Measurements from ENCODE around the gene TXK. TPM values are rescaled to one million over a fixed set of nuclear protein-coding genes. Genes with fewer than 3 reads are reported as not detected.
"Not testable (repeated sequence)": the region's sequence is repeated elsewhere in the genome, so short reads cannot be mapped to it uniquely, and the experiment has no call there.

TXK gene
- total and polyA plus RNA-seq, 10 of the 15 experiments (the other 5 are each of a cell fraction or from before 2014, with no cell fraction given), result 0.44 to 2.9 (median 1.4) TPM

- SMC1A ChIA-PET (ENCODE audit: uncharacterized antibody, unreplicated experiment), result interaction anchor here (1.0 to 2.1 kb wide), 3 partner anchors 18 to 56 kb away, joined by 3 to 7 read pairs (median 4); no protein-coding TSS in a partner anchor
- DNase-seq (ENCODE audit: low read depth, low spot score) (no peak), ATAC-seq (peak; percentile 69), FAIRE-seq (no peak)
- intact Hi-C loops (cut with micrococcal nuclease; ENCODE audit: unreplicated experiment), result no loop called here
- Histone ChIP-seq H2AFZ (ENCODE audit: control insufficient read depth, low read depth, low read length) (no peak overlapping the region), H3K27ac (ENCODE audit: control insufficient read depth, insufficient read depth) (no peak overlapping the region), H3K27me3 (replicated peaks in 1 of 2; ENCODE audit: control insufficient read depth in 2 of 2, insufficient read depth in 2 of 2, low read length in 1 of 2) (no peaks in the 10 kb centered on the region), H3K9me3 (replicated peaks; ENCODE audit: control insufficient read depth, insufficient read depth, low read length) (peaks cover 6% of the 10 kb centered on the region; the same call in 2 of the 3 replicates), H3K9ac (ENCODE audit: control insufficient read depth, insufficient read depth, low read length) (no peak overlapping the region), H3K4me2 (ENCODE audit: control insufficient read depth, insufficient read depth) (no peak overlapping the region), H3K79me2 (ENCODE audit: control insufficient read depth, insufficient read depth, low read length) (peaks cover 7% of the 10 kb centered on the region), H3K4me3 (no peak overlapping the region), H4K20me1 (ENCODE audit: control insufficient read depth, insufficient read depth) (no peaks in the 10 kb centered on the region), H3K4me1 (ENCODE audit: control insufficient read depth, insufficient read depth, low read length) (peaks cover 6% of the 10 kb centered on the region), H3K36me3 (ENCODE audit: control insufficient read depth in 2 of 2, insufficient read depth in 2 of 2, low read length in 1 of 2) (peaks cover 13 to 36% of the 10 kb centered on the region in 2 experiments)
- POLR2A ChIA-PET, result no interaction called here
- no peak for TF ChIP-seq BCLAF1 (IDR thresholded peaks at IDR 0.05)
- TF ChIP-seq RUNX3 (IDR thresholded peaks at IDR 0.05; ENCODE audit: low read length), result peak; percentile 48; the same call in 1 of the 2 replicates
- peak; percentile 69 for TF ChIP-seq JUNB (IDR thresholded peaks at IDR 0.05)
- TF ChIP-seq NFIC (IDR thresholded peaks at IDR 0.05; ENCODE audit: low read depth, low read length), result peak; percentile 50; the same call in 1 of the 2 replicates
- TF ChIP-seq GABPA (IDR thresholded peaks at IDR 0.05; ENCODE audit: low read depth), result 0 out of 2 replicates have a peak, but pooled peaks have one; percentile 14
- 62% methylated on average over 5 of the region's 5 CpGs for WGBS (ENCODE audit: insufficient coverage, insufficient replicate concordance, low lambda C conversion rate, missing lambda C conversion rate)
- in situ Hi-C loops (cut with MboI), result no loop called here
- BruUV-seq (replicated peaks), result no TSS peak
- CTCF ChIA-PET, result interaction anchor here (1.3 kb wide), 1 partner anchor 108 kb away, joined by 7 read pairs; no protein-coding TSS in a partner anchor
- RAD21 ChIA-PET (ENCODE audit: unreplicated experiment), result no interaction called here
Observed at GRCh38 chr4:48167538-48168263, 33.7 kb upstream of the TXK start.

- H3K79me2 ChIP-seq (ENCODE audit: control insufficient read depth, insufficient read depth, low read length), result not testable (repeated sequence)
Observed at GRCh38 chr4:48164561-48164960, 30.5 kb upstream of the TXK start.

More at GRCh38 chr4:48164561-48164960, 30.5 kb upstream of the TXK start:
- H3K4me2 ChIP-seq (ENCODE audit: control insufficient read depth, insufficient read depth); H3K27ac ChIP-seq (ENCODE audit: control insufficient read depth, insufficient read depth); POLR2A ChIA-PET; in situ Hi-C loops (cut with MboI); BruUV-seq (replicated peaks); ATAC-seq; H3K4me1 ChIP-seq (ENCODE audit: control insufficient read depth, insufficient read depth, low read length); H3K9me3 ChIP-seq (replicated peaks; ENCODE audit: control insufficient read depth, insufficient read depth, low read length); H2AFZ ChIP-seq (ENCODE audit: control insufficient read depth, low read depth, low read length); H3K9ac ChIP-seq (ENCODE audit: control insufficient read depth, insufficient read depth, low read length); H3K4me3 ChIP-seq; FAIRE-seq; DNase-seq (ENCODE audit: low read depth, low spot score); H3K27me3 ChIP-seq (replicated peaks in 1 of 2; ENCODE audit: control insufficient read depth in 2 of 2, insufficient read depth in 2 of 2, low read length in 1 of 2); intact Hi-C loops (cut with micrococcal nuclease; ENCODE audit: unreplicated experiment); H4K20me1 ChIP-seq (ENCODE audit: control insufficient read depth, insufficient read depth): not testable (repeated sequence)
- peaks cover 14 to 29% of the 10 kb centered on the region in 2 experiments for H3K36me3 ChIP-seq (ENCODE audit: control insufficient read depth in 2 of 2, insufficient read depth in 2 of 2, low read length in 1 of 2)
- ChIA-PET SMC1A (ENCODE audit: uncharacterized antibody, unreplicated experiment) (interaction anchor here (0.8 to 1.6 kb wide), 7 partner anchors 15 to 382 kb away, joined by 3 to 7 read pairs (median 4); no protein-coding TSS in a partner anchor), RAD21 (ENCODE audit: unreplicated experiment) (interaction anchor here (0.9 kb wide), 1 partner anchor 9 kb away, joined by 3 read pairs; no protein-coding TSS in a partner anchor), CTCF (interaction anchor here (0.7 to 1.9 kb wide), 4 partner anchors 15 to 110 kb away, joined by 4 to 9 read pairs (median 6); no protein-coding TSS in a partner anchor)
- WGBS (ENCODE audit: insufficient coverage, insufficient replicate concordance, low lambda C conversion rate, missing lambda C conversion rate), result 97% methylated on average over 9 of the region's 9 CpGs

All from GM12878 (cell line).